Measurements from ENCODE around the gene ROS1.

DNA sequence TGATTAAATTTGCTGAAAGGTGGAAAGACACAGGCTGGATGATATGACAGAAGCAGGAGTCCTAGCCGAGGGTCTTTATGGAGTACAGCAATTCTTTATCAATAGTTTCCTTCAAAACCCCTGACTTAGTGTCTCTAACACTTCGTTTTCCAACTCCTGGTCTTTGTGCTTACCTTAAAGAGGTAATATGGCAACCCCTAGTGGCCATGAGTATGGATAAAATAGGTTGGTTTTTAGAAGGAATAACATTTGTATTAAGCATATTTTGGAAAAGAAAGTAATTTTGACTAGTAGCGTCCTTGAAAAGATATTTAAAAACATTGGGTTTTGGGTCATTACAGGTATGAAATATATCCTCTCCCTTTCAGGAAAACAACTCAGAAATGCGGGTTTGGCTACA lies 108.5 kb downstream of the ROS1 start:
- TF ChIP-seq, protein P1, sequence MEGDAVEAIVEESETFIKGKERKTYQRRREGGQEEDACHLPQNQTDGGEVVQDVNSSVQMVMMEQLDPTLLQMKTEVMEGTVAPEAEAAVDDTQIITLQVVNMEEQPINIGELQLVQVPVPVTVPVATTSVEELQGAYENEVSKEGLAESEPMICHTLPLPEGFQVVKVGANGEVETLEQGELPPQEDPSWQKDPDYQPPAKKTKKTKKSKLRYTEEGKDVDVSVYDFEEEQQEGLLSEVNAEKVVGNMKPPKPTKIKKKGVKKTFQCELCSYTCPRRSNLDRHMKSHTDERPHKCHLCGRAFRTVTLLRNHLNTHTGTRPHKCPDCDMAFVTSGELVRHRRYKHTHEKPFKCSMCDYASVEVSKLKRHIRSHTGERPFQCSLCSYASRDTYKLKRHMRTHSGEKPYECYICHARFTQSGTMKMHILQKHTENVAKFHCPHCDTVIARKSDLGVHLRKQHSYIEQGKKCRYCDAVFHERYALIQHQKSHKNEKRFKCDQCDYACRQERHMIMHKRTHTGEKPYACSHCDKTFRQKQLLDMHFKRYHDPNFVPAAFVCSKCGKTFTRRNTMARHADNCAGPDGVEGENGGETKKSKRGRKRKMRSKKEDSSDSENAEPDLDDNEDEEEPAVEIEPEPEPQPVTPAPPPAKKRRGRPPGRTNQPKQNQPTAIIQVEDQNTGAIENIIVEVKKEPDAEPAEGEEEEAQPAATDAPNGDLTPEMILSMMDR (IDR thresholded peaks at IDR 0.05; ENCODE audit: extremely low read depth in 1 of 2, insufficient read depth in 1 of 2, low read depth in 1 of 2, low read length in 2 of 2), result no peak
- no peak for TF ChIP-seq EZH2 (IDR thresholded peaks at IDR 0.05; ENCODE audit: borderline replicate concordance, low read depth, low read length, severe bottlenecking)
- TF ChIP-seq POLR2AphosphoS5 (IDR thresholded peaks at IDR 0.05; ENCODE audit: insufficient read depth, low read depth, low read length), result no peak
- TF ChIP-seq GATA2 (IDR thresholded peaks at IDR 0.05; ENCODE audit: insufficient read depth, insufficient read length, low read depth, low read length), result no peak
- no peak for TF ChIP-seq POLR2A (IDR thresholded peaks at IDR 0.05; ENCODE audit: low read depth, low read length)
- TF ChIP-seq, protein P2, sequence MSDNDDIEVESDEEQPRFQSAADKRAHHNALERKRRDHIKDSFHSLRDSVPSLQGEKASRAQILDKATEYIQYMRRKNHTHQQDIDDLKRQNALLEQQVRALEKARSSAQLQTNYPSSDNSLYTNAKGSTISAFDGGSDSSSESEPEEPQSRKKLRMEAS (IDR thresholded peaks at IDR 0.05; ENCODE audit: insufficient read depth, insufficient read length), result no peak
- no peak for TF ChIP-seq JUN (IDR thresholded peaks at IDR 0.05; ENCODE audit: borderline replicate concordance, insufficient read depth, insufficient read length, low read depth)
